Tibial artery (tissue), 4 donors: ENCODE data around the gene CACNB1.

Source experiments
- DNase-seq, 2 donors: peaks; one replicate each; pipeline ENCODE4 v3.0.0-alpha.2; 2019
- H3K27ac ChIP-seq, 2 donors: fragments of 200-600 bp; sonication (generic) in 1 of 2; 1 replicate in 1 of 2; 2 replicates in 1 of 2; pipeline ENCODE4 v1.5.1; 2018 to 2019; ENCODE audit warnings: mild to moderate bottlenecking in 1 of 2
- H3K27me3 ChIP-seq, 2 donors: fragments of 200-600 bp; sonication (generic) in 1 of 2; one replicate each; pipeline versions ENCODE4 v1.5.1 to v1.6.0; 2016 to 2019
- H3K36me3 ChIP-seq, 3 donors: fragments of 200-600 bp; sonication (generic) in 2 of 3; one replicate each; pipeline ENCODE4 v1.5.1; 2016 to 2019; ENCODE audit warnings: mild to moderate bottlenecking in 2 of 3
- H3K4me1 ChIP-seq, 4 donors: fragments of 200-600 bp; sonication (generic) in 2 of 4; 1 replicate in 3 of 4; 2 replicates in 1 of 4; pipeline ENCODE4 v1.5.1; 2016 to 2019
- H3K4me3 ChIP-seq, 2 donors: fragments of 200-600 bp; sonication (generic) in 1 of 2; 1 replicate in 1 of 2; 2 replicates in 1 of 2; pipeline ENCODE4 v1.5.1; 2018 to 2019; ENCODE audit warnings: mild to moderate bottlenecking in 2 of 2
- H3K9me3 ChIP-seq, 3 donors: fragments of 200-600 bp; sonication (generic) in 1 of 3; one replicate each; pipeline ENCODE4 v1.5.1; 2016 to 2019
- CTCF ChIP-seq, 2 experiments: fragments of 200-600 bp in 1 of 2; fragments of 450-650 bp in 1 of 2; IDR thresholded peaks; one replicate each; pipeline ENCODE4 v1.5.1; 2017 to 2019; ENCODE audit warnings: antibody characterized with exemption in 2 of 2, mild to moderate bottlenecking in 1 of 2, moderate library complexity in 1 of 2
- intact Hi-C: fragments of 100-400 bp; cut with DNase I; formaldehyde crosslinking; loops from one replicate; pipeline ENCODE4 v1.15.0; 2023; ENCODE audit warnings: low total_unique reads

Gene CACNB1

GRCh38 chr17:39156491-39156890, 41.0 kb downstream of the CACNB1 start:
- no peak overlapping the region for H3K27ac ChIP-seq
- TF ChIP-seq CTCF (IDR thresholded peaks at IDR 0.05) = no peak
- H3K27me3 ChIP-seq = peaks cover 0 to 9% of the 10 kb centered on the region in 2 donors
- H3K4me1 ChIP-seq = peaks cover 0 to 19% (median 15%) of the 10 kb centered on the region in 4 donors
- intact Hi-C loops = no loop called here
- DNase-seq = no peak
- no peaks in the 10 kb centered on the region for H3K9me3 ChIP-seq
- no peak overlapping the region for H3K4me3 ChIP-seq
- H3K36me3 ChIP-seq = no peaks in the 10 kb centered on the region

- H3K36me3 ChIP-seq = no peaks in the 10 kb centered on the region
- intact Hi-C loops = no loop called here
- peaks cover 0 to 26% (median 20%) of the 10 kb centered on the region in 4 donors for H3K4me1 ChIP-seq
- no peak overlapping the region for H3K4me3 ChIP-seq
- TF ChIP-seq CTCF (IDR thresholded peaks at IDR 0.05) = no peak
- no peak overlapping the region for H3K27ac ChIP-seq
- DNase-seq = no peak
- H3K9me3 ChIP-seq = no peaks in the 10 kb centered on the region
- H3K27me3 ChIP-seq = peaks cover 0 to 18% of the 10 kb centered on the region in 2 donors
Measured at GRCh38 chr17:39155654-39156053, 41.8 kb downstream of the CACNB1 start.

GRCh38 chr17:39153599-39154051, 43.8 kb downstream of the CACNB1 start:
- H3K36me3 ChIP-seq = no peaks in the 10 kb centered on the region
- intact Hi-C loops = loop anchor here (5.0 kb wide), 1 partner anchor 171 kb away; no protein-coding TSS in a partner anchor
- H3K4me3 ChIP-seq = peak overlapping the region; percentile 62 to 73
- H3K27me3 ChIP-seq = peaks cover 0 to 21% of the 10 kb centered on the region in 2 donors
- peak overlapping the region; percentile 89 to 94 for H3K27ac ChIP-seq
- peak; percentile 25 to 41 for TF ChIP-seq CTCF (IDR thresholded peaks at IDR 0.05)
- no peaks in the 10 kb centered on the region for H3K9me3 ChIP-seq
- DNase-seq = peak; percentile 95 to 96
- peaks cover 0 to 26% (median 20%) of the 10 kb centered on the region in 4 donors for H3K4me1 ChIP-seq

GRCh38 chr17:39151943-39152818, 45.3 kb downstream of the CACNB1 start:
- intact Hi-C loops = loop anchor here (5.0 kb wide), 1 partner anchor 170 kb away; no protein-coding TSS in a partner anchor
- no peaks in the 10 kb centered on the region for H3K9me3 ChIP-seq
- no peaks in the 10 kb centered on the region for H3K36me3 ChIP-seq
- H3K4me1 ChIP-seq = peaks cover 0 to 26% (median 20%) of the 10 kb centered on the region in 4 donors
- H3K4me3 ChIP-seq = peak overlapping the region; percentile 62 to 73
- peaks cover 0 to 21% of the 10 kb centered on the region in 2 donors for H3K27me3 ChIP-seq
- peak overlapping the region; percentile 89 to 94 for H3K27ac ChIP-seq
- TF ChIP-seq CTCF (IDR thresholded peaks at IDR 0.05) = no peak
- DNase-seq = no peak

- Histone ChIP-seq H3K9me3 (no peaks in the 10 kb centered on the region), H3K27ac (peak within 1 kb of the TSS; percentile 89 to 94), H3K4me1 (peaks cover 0 to 26% (median 20%) of the 10 kb centered on the region in 4 donors), H3K4me3 (peak within 1 kb of the TSS; percentile 62 to 73), H3K36me3 (no peaks in the 10 kb centered on the region), H3K27me3 (peaks cover 0 to 21% of the 10 kb centered on the region in 2 donors)
- intact Hi-C loops = loop anchor here (5.0 kb wide), 1 partner anchor 169 kb away; no protein-coding TSS in a partner anchor
- TF ChIP-seq CTCF (IDR thresholded peaks at IDR 0.05) = no peak
- DNase-seq = no peak
Measured at GRCh38 chr17:39151150-39151942, 46.1 kb downstream of the CACNB1 start, which contains the start of gene PLXDC1. Gene PLXDC1, minus strand, starts transcription at chr17:39151637. Its CDS starts 200 bp downstream, at chr17:39151437.
